ENCODE measurements around the gene HTR1B.

Gene HTR1B

GRCh38 chr6:77455271-77455670, 8.0 kb downstream of the HTR1B start:
- no peak for DNase-seq

GRCh38 chr6:77454386-77454785, 8.9 kb downstream of the HTR1B start:
- DNase-seq, result no peak

DNA sequence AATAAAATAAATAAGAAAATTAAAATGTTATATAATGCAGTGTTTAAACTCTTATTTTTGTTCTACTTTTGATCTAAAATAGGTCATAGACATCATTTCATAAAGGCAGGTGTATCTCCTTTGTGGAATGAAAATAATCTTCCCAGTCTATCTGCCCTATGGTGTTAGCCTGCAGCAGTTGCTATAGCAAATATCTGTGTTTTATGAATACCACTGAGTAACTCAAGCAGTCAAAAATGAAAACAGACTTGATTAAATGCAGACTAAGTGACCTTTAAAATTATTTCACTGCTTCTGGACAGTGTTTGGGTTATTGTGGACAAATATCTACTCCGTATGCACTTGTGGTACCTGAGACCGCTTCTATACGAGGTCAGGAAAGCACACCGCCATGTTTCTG, 11.8 kb downstream of the HTR1B start:
- DNase-seq, result no peak

- no peak for DNase-seq
Observed at GRCh38 chr6:77450924-77451323, 12.4 kb downstream of the HTR1B start.

DNA sequence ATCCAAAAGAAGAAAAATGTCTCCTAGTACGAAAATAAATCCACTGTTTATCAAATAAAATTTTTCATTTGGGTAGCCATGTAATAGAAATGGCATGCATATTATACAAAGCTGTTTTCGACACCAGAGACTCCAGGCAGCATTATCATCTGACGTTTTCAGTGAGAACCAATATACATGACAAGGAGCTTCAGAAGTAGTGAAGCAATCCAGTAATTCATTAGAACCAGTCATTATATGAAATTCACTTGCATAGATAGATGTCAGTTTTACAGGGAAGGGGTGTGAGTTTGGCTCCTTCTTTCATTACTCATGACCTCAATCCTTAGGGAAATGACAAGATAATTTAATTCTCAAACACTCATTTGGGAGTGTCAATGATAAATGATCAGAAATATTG, 14.7 kb downstream of the HTR1B start:
- no peak for DNase-seq

DNA sequence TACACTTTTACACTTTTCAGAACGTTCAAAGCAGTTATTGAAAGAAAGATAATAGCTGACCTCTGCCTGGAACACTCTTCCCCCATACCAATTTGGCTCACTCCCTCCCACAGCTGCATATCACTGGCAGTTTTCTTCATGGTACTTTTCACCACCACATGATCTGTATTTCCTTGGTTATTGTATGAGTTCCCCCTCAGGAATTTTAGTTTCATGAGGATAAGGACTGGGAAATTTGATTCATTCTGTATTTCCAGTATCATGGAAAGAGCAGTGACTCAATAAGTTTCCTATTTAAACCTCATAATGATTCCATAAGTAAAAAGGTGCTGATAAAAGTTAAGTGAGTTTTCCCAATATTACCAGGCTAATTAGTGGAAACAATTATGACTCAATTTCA, 16.0 kb downstream of the HTR1B start:
- DNase-seq, result no peak

DNA sequence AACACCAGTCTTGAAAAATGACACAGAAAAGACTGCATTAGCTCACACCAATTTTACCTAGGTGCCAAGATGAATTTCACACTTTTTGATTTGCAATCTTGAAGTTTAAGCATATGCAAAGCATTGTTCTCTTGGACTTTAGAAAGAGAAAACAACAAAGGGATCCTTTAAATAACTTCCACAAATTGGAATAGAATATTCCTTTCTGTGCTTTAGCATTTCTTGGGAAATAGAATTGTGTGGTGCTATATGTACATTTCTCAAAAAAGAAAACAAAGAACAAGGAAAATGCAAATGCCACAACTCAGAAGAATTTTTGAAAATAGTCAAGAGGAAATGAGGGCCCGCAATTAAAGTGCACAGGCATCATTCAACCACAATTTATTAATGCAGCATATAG, 17.0 kb downstream of the HTR1B start:
- DNase-seq, result no peak

DNA sequence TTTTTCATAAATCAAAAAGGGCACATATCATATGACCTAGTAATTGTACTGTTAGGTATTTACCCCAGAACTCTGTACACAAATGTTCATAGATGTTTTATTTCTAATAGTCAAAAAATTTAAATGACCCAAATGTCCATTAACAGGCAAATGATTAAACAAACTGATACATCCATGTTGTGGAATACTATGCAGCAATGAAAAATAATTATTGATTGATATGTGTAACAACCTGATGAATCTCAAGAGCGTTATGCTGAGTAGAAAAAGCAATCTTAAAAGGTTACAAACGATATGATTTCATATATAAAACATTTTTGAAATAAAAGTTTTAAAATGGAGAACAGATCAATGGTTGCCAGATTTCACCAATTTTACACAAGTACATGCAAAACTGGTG, 18.1 kb downstream of the HTR1B start:
- DNase-seq, result no peak

DNA sequence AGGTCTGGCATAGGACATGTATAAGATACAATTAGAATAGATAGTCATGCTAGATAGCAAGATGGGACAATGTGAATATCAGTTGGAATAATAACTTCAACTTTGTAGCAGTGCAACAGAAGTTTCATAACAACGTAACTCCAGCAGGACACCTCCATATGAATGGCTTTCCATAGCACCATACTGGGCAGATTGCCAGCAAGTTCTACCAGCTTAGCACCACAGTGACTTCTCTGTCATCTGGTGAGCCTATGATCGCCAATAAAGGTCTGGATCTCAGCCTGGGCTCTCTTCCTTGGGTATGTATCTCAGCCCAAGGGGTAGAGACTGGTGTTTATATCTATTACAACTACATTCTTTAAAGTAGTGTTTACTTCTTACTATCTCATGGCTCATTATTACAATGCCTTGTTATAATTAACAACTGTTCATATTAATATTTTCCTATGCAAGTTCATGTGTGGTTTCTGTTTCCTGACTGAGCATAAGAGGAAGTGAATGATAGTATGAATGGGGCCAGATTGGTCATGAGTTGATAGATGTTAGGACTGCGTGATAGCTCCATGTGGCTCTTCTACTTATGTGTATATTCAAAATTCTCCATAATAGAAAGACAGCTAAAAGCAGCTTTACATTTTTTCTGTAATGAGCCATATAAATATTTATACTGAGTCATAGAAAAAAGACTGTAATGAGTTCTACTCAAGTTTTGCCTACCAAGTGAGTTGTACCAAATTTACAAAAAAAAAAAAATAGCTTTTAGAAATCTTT, 22.9 kb downstream of the HTR1B start:
- DNase-seq, result no peak

GRCh38 chr6:77433888-77434287, 29.4 kb downstream of the HTR1B start:
- no peak for DNase-seq

DNA sequence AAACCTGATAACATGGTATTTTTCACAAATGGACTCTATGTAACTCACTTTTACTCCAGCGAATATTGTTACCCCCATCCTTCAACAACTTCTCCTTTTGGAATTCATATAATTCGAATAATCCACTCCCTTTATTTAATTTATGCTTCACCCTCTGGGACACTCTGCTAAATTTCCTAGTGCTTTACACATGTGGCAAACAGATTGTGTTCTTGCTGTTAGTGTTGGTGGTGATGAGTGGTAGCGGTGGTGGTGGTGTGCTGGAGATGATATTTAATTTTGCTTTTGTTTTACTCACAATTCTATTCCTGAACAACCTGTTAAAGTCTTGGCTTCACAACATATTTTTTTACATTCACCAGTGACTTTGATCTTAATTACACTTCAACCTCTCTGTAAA, 32.8 kb downstream of the HTR1B start:
- DNase-seq, result no peak

DNA sequence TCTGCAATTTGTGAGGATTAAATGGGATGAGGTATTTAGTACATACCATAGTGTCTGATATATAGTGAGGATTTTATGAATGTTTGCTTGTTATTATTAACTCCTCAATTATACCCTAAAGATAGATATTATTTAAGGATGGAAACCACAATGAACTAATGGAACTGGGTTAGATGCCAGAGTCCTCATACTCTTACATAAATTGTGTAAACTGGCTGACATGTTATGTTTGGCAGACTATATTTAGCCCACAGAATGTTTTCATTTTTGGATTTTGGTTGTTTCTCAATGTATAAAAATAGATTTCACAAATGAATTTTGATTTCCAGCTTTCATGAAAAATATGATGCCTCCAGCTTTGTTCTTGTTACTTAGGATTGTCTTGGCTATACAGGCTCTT, 37.6 kb downstream of the HTR1B start:
- no peak for DNase-seq

DNA sequence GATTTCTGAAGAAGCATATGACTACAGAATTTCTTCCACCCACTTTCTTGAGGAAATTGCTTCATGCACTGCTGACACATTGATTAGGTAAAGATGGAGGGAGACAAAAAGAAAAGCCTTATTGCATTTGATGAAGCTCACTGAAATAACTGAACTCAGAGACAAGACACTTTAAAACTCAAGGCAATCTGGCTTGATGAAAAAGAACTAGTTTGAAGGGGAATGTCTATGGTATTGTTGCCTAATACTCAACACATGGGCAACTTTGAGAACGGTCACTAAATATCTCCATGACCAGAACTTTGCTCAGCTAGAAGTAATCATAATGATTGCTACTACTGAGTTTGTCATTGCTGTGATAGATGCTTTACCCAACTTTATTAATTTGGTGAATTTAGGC, 38.1 kb downstream of the HTR1B start:
- DNase-seq, result no peak

DNA sequence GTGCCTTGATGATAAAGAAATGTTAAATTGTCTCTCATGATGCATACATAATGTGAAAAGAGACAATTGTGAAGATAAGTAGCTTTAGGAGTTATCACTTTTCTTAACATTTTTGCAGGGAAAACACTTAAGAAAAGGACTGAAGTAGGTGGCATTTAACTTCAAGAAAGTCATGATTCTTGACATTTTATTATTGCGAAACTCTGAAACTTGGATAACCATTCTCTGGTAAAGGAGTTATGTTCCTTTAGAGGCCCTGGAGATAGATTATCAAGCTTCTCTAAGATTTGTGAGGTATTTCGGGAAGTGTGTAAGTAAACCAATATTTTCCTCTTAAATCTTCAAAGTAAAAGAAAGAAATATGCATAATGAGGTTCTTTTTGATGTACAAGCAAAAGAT, 38.5 kb downstream of the HTR1B start:
- DNase-seq, result no peak

GRCh38 chr6:77416839-77417238, 46.5 kb downstream of the HTR1B start:
- DNase-seq, result no peak

DNA sequence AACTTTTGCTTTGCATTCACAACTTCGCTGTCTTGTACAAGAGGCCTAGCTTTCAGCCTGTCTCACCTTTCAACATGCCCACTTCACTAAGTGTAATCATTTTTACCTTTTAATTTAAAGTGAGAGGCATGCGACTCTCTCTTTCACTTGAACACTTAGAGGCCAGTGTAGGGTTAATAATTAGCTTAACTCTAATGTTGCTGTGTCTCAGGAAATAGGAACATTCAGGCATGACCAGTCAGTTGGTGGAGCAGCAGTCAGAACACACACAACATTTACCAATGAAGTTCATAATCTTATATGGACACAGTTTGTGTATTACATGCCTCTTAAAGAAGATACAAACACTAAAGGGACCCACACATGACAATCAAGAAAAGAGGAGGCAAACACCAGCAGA, 47.6 kb downstream of the HTR1B start:
- DNase-seq, result no peak
